ENCODE results near the gene NAP1L1. TPM values are rescaled to one million over a fixed set of nuclear protein-coding genes. Genes with fewer than 3 reads are reported as not detected.
A peak's percentile ranks its signal among the peaks of the same experiment; 100 is the strongest.

Gene NAP1L1
- total and polyA plus RNA-seq, 5 experiments from 2014 or later, result 199 to 820 (median 224) TPM

GRCh38 chr12:76049575-76050251, 34.8 kb downstream of the NAP1L1 start:
- POLR2A ChIA-PET, result no interaction called here
- peak overlapping the region in 1 of 10 donors; percentile 24 for H3K27ac Mint-ChIP-seq

GRCh38 chr12:76047742-76048141, 36.7 kb downstream of the NAP1L1 start:
- DNase-seq (no peak), ATAC-seq (no peak)
- no peaks in the 10 kb centered on the region for H3K27me3 Mint-ChIP-seq
- H3K36me3 Mint-ChIP-seq, result peaks cover 0 to 65% (median 9%) of the 10 kb centered on the region in 3 donors
- POLR2A ChIA-PET, result no interaction called here
- no peaks in the 10 kb centered on the region for H3K9me3 Mint-ChIP-seq
- H3K27ac Mint-ChIP-seq, result no peak overlapping the region
- no peak overlapping the region for H3K4me3 Mint-ChIP-seq
- H3K4me1 Mint-ChIP-seq, result peaks cover 0 to 2% (median 0%) of the 10 kb centered on the region in 4 donors

More at GRCh38 chr12:76049575-76050251, 34.8 kb downstream of the NAP1L1 start:
- peaks cover 0 to 81% (median 13%) of the 10 kb centered on the region in 3 donors for H3K36me3 Mint-ChIP-seq
- H3K9me3 Mint-ChIP-seq, result no peaks in the 10 kb centered on the region
- ATAC-seq (no peak), DNase-seq (no peak)
- H3K27me3 Mint-ChIP-seq, result no peaks in the 10 kb centered on the region
- H3K4me1 Mint-ChIP-seq, result no peaks in the 10 kb centered on the region
- H3K4me3 Mint-ChIP-seq, result no peak overlapping the region

GRCh38 chr12:76047060-76047459, 37.4 kb downstream of the NAP1L1 start:
- Mint-ChIP-seq H3K4me3 (no peak overlapping the region), H3K36me3 (peaks cover 0 to 59% (median 6%) of the 10 kb centered on the region in 3 donors), H3K27me3 (no peaks in the 10 kb centered on the region), H3K27ac (peak overlapping the region in 2 of 10 donors; percentile 1 to 5), H3K9me3 (no peaks in the 10 kb centered on the region), H3K4me1 (peaks cover 0 to 2% (median 0%) of the 10 kb centered on the region in 4 donors)
- DNase-seq, result no peak
- POLR2A ChIA-PET, result no interaction called here
- ATAC-seq, result no peak

GRCh38 chr12:76043377-76043776, 41.1 kb downstream of the NAP1L1 start:
- no peaks in the 10 kb centered on the region for H3K27me3 Mint-ChIP-seq
- peaks cover 0 to 2% (median 0%) of the 10 kb centered on the region in 4 donors for H3K4me1 Mint-ChIP-seq
- POLR2A ChIA-PET, result interaction anchor here (0.7 kb wide), 1 partner anchor 511 kb away, joined by 3 read pairs; no protein-coding TSS in a partner anchor
- no peaks in the 10 kb centered on the region for H3K9me3 Mint-ChIP-seq
- ATAC-seq, result no peak
- H3K4me3 Mint-ChIP-seq, result no peak overlapping the region
- peak overlapping the region in 2 of 10 donors; percentile 9 to 48 for H3K27ac Mint-ChIP-seq
- no peak for DNase-seq
- H3K36me3 Mint-ChIP-seq, result peaks cover 0 to 23% (median 0%) of the 10 kb centered on the region in 3 donors

- no peaks in the 10 kb centered on the region for H3K9me3 Mint-ChIP-seq
- H3K27ac Mint-ChIP-seq, result no peak overlapping the region
- H3K27me3 Mint-ChIP-seq, result no peaks in the 10 kb centered on the region
- peaks cover 0 to 15% (median 0%) of the 10 kb centered on the region in 3 donors for H3K36me3 Mint-ChIP-seq
- ATAC-seq, result no peak
- POLR2A ChIA-PET, result no interaction called here
- no peak for DNase-seq
- peaks cover 0 to 5% (median 4%) of the 10 kb centered on the region in 4 donors for H3K4me1 Mint-ChIP-seq
- no peak overlapping the region for H3K4me3 Mint-ChIP-seq
These were observed 42.3 kb downstream of the NAP1L1 start for GRCh38 chr12:76042147-76042546.

GRCh38 chr12:76041406-76041805, 43.1 kb downstream of the NAP1L1 start:
- DNase-seq (no peak), ATAC-seq (no peak)
- Mint-ChIP-seq H3K4me3 (no peak overlapping the region), H3K9me3 (no peaks in the 10 kb centered on the region), H3K27ac (peak overlapping the region in 2 of 10 donors; percentile 12 to 42), H3K4me1 (peaks cover 0 to 7% (median 6%) of the 10 kb centered on the region in 4 donors), H3K36me3 (peaks cover 0 to 9% (median 0%) of the 10 kb centered on the region in 3 donors), H3K27me3 (no peaks in the 10 kb centered on the region)
- POLR2A ChIA-PET, result interaction anchor here (0.6 to 0.9 kb wide), 2 partner anchors 10 to 416 kb away, joined by 3 read pairs; partner anchors contain the start of gene PHLDA1

GRCh38 chr12:76040461-76040860, 44.0 kb downstream of the NAP1L1 start:
- Mint-ChIP-seq H3K9me3 (no peaks in the 10 kb centered on the region), H3K4me3 (no peak overlapping the region), H3K27ac (no peak overlapping the region), H3K4me1 (peaks cover 0 to 9% (median 6%) of the 10 kb centered on the region in 4 donors), H3K27me3 (no peaks in the 10 kb centered on the region), H3K36me3 (peaks cover 0 to 2% (median 0%) of the 10 kb centered on the region in 3 donors)
- POLR2A ChIA-PET, result no interaction called here
- ATAC-seq (peak in 1 of 2 donors; percentile 7), DNase-seq (no peak)

GRCh38 chr12:76038176-76038575, 46.3 kb downstream of the NAP1L1 start:
- Mint-ChIP-seq H3K9me3 (no peaks in the 10 kb centered on the region), H3K36me3 (no peaks in the 10 kb centered on the region), H3K27me3 (no peaks in the 10 kb centered on the region), H3K4me1 (peaks cover 0 to 9% (median 7%) of the 10 kb centered on the region in 4 donors), H3K4me3 (no peak overlapping the region), H3K27ac (peak overlapping the region in 1 of 10 donors; percentile 48)
- POLR2A ChIA-PET, result interaction anchor here (1.5 kb wide), 1 partner anchor 511 kb away, joined by 3 read pairs; no protein-coding TSS in a partner anchor
- ATAC-seq (no peak), DNase-seq (no peak)

GRCh38 chr12:76037130-76038103, 47.1 kb downstream of the NAP1L1 start:
- POLR2A ChIA-PET, result interaction anchor here (1.5 kb wide), 1 partner anchor 510 kb away, joined by 3 read pairs; no protein-coding TSS in a partner anchor
- peak overlapping the region in 2 of 10 donors; percentile 14 to 64 for H3K27ac Mint-ChIP-seq
- H3K4me3 Mint-ChIP-seq, result no peak overlapping the region
- no peaks in the 10 kb centered on the region for H3K9me3 Mint-ChIP-seq
- no peaks in the 10 kb centered on the region for H3K27me3 Mint-ChIP-seq
- ATAC-seq (peak; percentile 59 to 78), DNase-seq (peak in 6 of 10 donors; percentile 18 to 66 (median 50))
- H3K4me1 Mint-ChIP-seq, result peaks cover 4 to 13% (median 11%) of the 10 kb centered on the region in 4 donors
- H3K36me3 Mint-ChIP-seq, result no peaks in the 10 kb centered on the region

GRCh38 chr12:76035045-76035444, 49.4 kb downstream of the NAP1L1 start:
- ATAC-seq (no peak), DNase-seq (no peak)
- Mint-ChIP-seq H3K36me3 (no peaks in the 10 kb centered on the region), H3K4me1 (peaks cover 21 to 25% (median 23%) of the 10 kb centered on the region in 4 donors), H3K27ac (peak overlapping the region in 3 of 10 donors; percentile 4 to 58 (median 27)), H3K4me3 (no peak overlapping the region), H3K27me3 (no peaks in the 10 kb centered on the region), H3K9me3 (no peaks in the 10 kb centered on the region)
- POLR2A ChIA-PET, result no interaction called here

GRCh38 chr12:76033081-76034011, 51.1 kb downstream of the NAP1L1 start:
- no peak for ATAC-seq
- POLR2A ChIA-PET, result interaction anchor here (0.6 to 3.4 kb wide), 5 partner anchors 13 to 730 kb away, joined by 4 to 31 read pairs (median 7); partner anchors contain the start of genes KRR1, NAP1L1 and ZDHHC17
- peaks cover 25 to 36% (median 28%) of the 10 kb centered on the region in 4 donors for H3K4me1 Mint-ChIP-seq
- peak overlapping the region in 8 of 10 donors; percentile 82 to 97 (median 91) for H3K4me3 Mint-ChIP-seq
- no peak for DNase-seq
- H3K27me3 Mint-ChIP-seq, result peaks cover 0 to 8% (median 0%) of the 10 kb centered on the region in 5 donors
- no peaks in the 10 kb centered on the region for H3K36me3 Mint-ChIP-seq
- H3K27ac Mint-ChIP-seq, result peak overlapping the region in 6 of 10 donors; percentile 30 to 95 (median 89)
- H3K9me3 Mint-ChIP-seq, result no peaks in the 10 kb centered on the region
